Measurements from ENCODE around the gene DGKG.

Gene DGKG

GRCh38 chr3:186151077-186151971 lies 210.7 kb downstream of the DGKG start:
- TF ChIP-seq ZNF274 (IDR thresholded peaks at IDR 0.05; ENCODE audit: low read depth, low read length) = no peak
- H3K4me3 ChIP-seq (ENCODE audit: low read length) = no peak overlapping the region

DNA sequence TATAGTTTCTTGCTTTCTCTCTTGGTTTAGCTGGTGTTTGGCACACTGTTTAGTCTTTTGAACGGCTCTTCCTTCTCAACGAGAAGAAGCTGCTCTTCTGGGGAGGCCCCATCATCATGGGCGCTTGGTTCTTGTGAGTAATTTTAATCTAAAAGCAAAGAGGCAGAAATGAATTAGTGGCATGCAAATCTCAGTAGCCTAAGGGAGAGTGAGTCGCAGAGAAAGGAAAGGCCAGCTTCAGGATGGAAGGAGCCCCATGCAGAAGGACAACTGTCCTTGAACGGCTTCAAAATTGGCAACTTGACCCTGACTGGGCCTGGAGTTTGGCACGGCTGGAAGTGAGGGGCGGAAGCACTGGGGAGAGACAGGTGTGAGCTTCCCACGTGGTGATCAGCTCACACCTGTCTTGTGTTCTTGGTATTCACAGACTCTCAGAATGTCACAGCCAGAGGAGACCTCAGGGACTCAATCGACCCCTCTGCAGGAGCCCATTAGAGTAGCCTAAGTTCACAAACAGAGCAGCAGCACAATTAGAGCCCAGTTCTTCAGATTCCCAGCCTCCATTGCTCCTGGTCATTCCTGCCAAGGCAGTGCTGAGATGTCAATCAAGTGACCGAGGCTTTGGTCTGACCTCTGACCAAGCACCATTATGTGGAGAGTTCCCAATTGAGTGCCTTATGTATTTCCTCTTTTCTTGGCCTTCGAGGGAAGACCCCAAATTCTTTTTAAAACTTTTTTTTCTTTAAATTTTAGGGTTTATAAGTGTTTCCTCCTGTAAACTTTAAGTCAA lies 211.8 kb downstream of the DGKG start:
- no peak overlapping the region for H3K4me3 ChIP-seq (ENCODE audit: low read length)
- no peak for TF ChIP-seq ZNF274 (IDR thresholded peaks at IDR 0.05; ENCODE audit: low read depth, low read length)

DNA sequence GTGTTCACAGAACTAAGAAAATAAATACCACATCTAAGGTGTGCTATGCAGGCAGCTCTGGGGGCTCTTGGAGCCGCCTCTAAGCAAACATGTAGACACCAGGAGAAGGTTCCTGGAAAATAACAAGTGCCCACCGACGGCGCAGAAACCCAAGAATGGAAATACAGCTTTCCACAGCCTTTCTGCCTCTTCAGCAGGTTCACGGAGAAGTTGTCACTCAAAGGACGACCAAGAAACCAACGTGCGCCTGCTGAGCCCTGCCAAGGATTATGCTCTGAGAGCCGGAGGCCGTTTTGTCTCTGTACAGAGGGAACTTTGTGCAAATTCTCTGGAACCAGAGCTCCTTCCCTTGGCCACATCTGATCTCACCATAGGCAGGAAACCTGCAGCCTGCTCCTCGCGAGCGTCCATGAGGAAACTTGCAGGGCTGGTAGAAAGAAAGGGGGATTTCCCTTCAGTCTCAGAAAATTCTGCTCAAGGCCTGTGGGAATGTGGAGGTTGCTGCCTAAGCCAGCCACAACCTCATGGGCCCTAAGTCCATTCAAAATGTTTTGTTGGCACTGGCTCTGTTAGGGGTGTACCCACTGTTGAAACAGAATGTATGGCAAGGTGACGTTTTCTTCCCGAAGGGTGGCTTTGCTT lies 212.6 kb downstream of the DGKG start:
- H3K4me3 ChIP-seq (ENCODE audit: low read length) = no peak overlapping the region
- TF ChIP-seq ZNF274 (IDR thresholded peaks at IDR 0.05; ENCODE audit: low read depth, low read length) = no peak

- no peak for TF ChIP-seq ZNF274 (IDR thresholded peaks at IDR 0.05; ENCODE audit: low read depth, low read length)
- no peak overlapping the region for H3K4me3 ChIP-seq (ENCODE audit: low read length)
These were observed 217.8 kb downstream of the DGKG start for GRCh38 chr3:186144257-186144656.

- no peak overlapping the region for H3K4me3 ChIP-seq (ENCODE audit: low read length)
- TF ChIP-seq ZNF274 (IDR thresholded peaks at IDR 0.05; ENCODE audit: low read depth, low read length) = no peak
These were observed 218.8 kb downstream of the DGKG start for GRCh38 chr3:186143250-186143649.

DNA sequence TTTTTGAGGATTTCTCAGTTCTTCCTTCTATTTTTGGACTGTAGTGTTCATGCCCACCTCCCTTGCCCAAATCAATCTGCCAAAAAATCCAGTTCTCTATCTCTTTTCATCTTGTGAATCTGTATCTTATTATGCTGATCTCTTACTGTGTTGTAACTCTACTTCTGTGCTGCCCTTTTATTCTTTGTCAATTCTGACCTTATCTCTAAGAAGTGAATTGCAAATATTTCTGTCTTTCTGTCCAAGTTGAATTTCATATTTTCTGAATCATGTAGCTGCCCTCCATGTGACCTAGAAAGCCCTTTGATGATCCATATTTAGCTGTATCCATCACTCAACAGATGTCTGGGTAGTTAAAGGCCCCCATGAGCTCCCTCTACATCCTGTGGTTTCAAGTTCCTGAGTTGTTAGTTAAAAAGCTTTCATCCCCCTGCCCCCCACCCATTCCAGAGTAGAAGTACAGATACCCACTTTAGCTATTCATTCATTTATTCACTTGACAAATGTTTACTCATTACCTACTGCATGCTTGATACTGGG lies 219.6 kb downstream of the DGKG start:
- no peak overlapping the region for H3K4me3 ChIP-seq (ENCODE audit: low read length)
- no peak for TF ChIP-seq ZNF274 (IDR thresholded peaks at IDR 0.05; ENCODE audit: low read depth, low read length)

DNA sequence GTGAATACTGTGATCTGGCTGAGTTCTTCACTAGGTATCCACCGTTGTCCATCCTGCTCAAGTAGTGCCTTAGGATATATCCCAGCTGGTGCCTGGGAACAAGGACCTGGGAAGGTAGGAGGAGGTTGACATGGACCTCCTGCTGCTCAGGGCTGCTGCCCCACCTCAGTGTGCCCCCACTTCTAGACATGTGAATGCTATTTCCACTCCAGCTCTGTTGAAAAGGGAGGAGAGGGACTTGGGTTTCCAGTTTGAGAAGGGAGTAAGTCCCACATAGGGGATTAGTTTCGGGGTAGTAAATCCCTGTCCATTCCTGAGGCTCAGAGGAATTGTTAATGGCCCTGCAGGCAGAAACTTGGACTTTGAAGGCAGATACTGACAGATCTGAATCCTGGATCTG lies 220.2 kb downstream of the DGKG start:
- TF ChIP-seq ZNF274 (IDR thresholded peaks at IDR 0.05; ENCODE audit: low read depth, low read length) = no peak
- no peak overlapping the region for H3K4me3 ChIP-seq (ENCODE audit: low read length)

GRCh38 chr3:186138272-186138981 lies 223.6 kb downstream of the DGKG start:
- TF ChIP-seq ZNF274 (IDR thresholded peaks at IDR 0.05; ENCODE audit: low read depth, low read length) = no peak
- no peak overlapping the region for H3K4me3 ChIP-seq (ENCODE audit: low read length)

DNA sequence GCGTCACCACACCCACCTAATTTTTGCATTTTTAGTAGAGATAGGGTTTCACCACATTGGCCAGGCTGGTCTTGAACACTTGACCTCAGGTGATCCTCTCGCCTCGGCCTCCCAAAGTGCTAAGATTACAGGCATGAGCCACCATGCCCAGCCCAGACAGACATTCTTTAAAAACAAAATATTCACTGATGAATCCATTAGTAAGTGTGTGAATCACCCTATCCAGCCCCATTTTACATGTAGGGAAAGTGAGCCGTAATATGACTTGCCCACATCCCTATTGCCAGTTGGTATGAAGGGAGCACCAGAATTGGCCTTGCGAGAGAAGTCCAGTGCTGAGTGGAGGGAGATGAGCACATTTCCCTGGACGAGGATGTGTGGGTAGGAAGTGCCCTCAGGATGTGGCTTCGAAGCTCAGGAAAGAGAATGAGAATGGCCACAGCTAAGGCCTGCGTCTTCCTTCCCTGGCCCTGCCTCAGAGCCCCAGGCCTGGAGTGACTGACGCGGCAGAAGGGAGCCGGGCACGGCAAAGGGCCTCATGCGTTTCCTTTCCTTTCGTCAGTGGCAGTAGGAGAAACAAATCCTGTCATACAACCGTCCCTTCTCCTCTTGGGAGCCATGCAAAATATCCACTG lies 224.9 kb downstream of the DGKG start:
- no peak overlapping the region for H3K4me3 ChIP-seq (ENCODE audit: low read length)
- TF ChIP-seq ZNF274 (IDR thresholded peaks at IDR 0.05; ENCODE audit: low read depth, low read length) = no peak

- no peak for TF ChIP-seq ZNF274 (IDR thresholded peaks at IDR 0.05; ENCODE audit: low read depth, low read length)
- H3K4me3 ChIP-seq (ENCODE audit: low read length) = no peak overlapping the region
These were observed 228.1 kb downstream of the DGKG start for GRCh38 chr3:186133980-186134379.

GRCh38 chr3:186132487-186132886 lies 229.5 kb downstream of the DGKG start:
- TF ChIP-seq ZNF274 (IDR thresholded peaks at IDR 0.05; ENCODE audit: low read depth, low read length) = no peak
- no peak overlapping the region for H3K4me3 ChIP-seq (ENCODE audit: low read length)

- no peak overlapping the region for H3K4me3 ChIP-seq (ENCODE audit: low read length)
- TF ChIP-seq ZNF274 (IDR thresholded peaks at IDR 0.05; ENCODE audit: low read depth, low read length) = no peak
These were observed 232.8 kb downstream of the DGKG start for GRCh38 chr3:186129206-186129605.

GRCh38 chr3:186128158-186128557 lies 233.9 kb downstream of the DGKG start:
- TF ChIP-seq ZNF274 (IDR thresholded peaks at IDR 0.05; ENCODE audit: low read depth, low read length) = no peak
- H3K4me3 ChIP-seq (ENCODE audit: low read length) = no peak overlapping the region

All from GM08714 (cell line).